Measurements from ENCODE around the gene CSNK1A1. TPM values are rescaled to one million over a fixed set of nuclear protein-coding genes. Genes with fewer than 3 reads are reported as not detected.
"Not testable (repeated sequence)": the region's sequence is repeated elsewhere in the genome, so short reads cannot be mapped to it uniquely, and the experiment has no call there.

CSNK1A1 gene
- total and polyA plus RNA-seq, 8 donors: 60.5 to 408 (median 178) TPM

- TF ChIP-seq POLR2A (IDR thresholded peaks at IDR 0.05): no peak
- no peak for TF ChIP-seq CTCF (IDR thresholded peaks at IDR 0.05)
- TF ChIP-seq EP300 (IDR thresholded peaks at IDR 0.05): no peak
- TF ChIP-seq POLR2AphosphoS5 (IDR thresholded peaks at IDR 0.05): no peak
- DNase-seq: no peak
- intact Hi-C loops (cut with DNase I; ENCODE audit: low total_unique reads): no loop called here
- H3K27me3 ChIP-seq: no peaks in the 10 kb centered on the region
- H3K9me3 ChIP-seq: no peaks in the 10 kb centered on the region
- peaks cover 5 to 48% (median 29%) of the 10 kb centered on the region in 4 donors for H3K36me3 ChIP-seq
- peaks cover 47 to 100% (median 74%) of the 10 kb centered on the region in 4 donors for H3K4me1 ChIP-seq
- H3K27ac ChIP-seq: peak overlapping the region in 2 of 5 donors; percentile 11 to 43
- no peak overlapping the region for H3K4me3 ChIP-seq
Observed at GRCh38 chr5:149519601-149520000, 31.6 kb downstream of the CSNK1A1 start.

- Histone ChIP-seq H3K36me3 (peaks cover 5 to 38% (median 22%) of the 10 kb centered on the region in 4 donors), H3K4me1 (peaks cover 49 to 92% (median 72%) of the 10 kb centered on the region in 4 donors), H3K27me3 (no peaks in the 10 kb centered on the region), H3K9me3 (no peaks in the 10 kb centered on the region), H3K27ac (peak overlapping the region in 3 of 5 donors; percentile 40 to 47 (median 46)), H3K4me3 (no peak overlapping the region)
- intact Hi-C loops (cut with DNase I; ENCODE audit: low total_unique reads): no loop called here
- WGBS, 5 donors: 21 to 26% (median 24%) methylated on average over 3 of the region's 3 CpGs
- no peak for TF ChIP-seq POLR2AphosphoS5 (IDR thresholded peaks at IDR 0.05)
- no peak for TF ChIP-seq POLR2A (IDR thresholded peaks at IDR 0.05)
- TF ChIP-seq EP300 (IDR thresholded peaks at IDR 0.05): no peak
- no peak for TF ChIP-seq CTCF (IDR thresholded peaks at IDR 0.05)
- no peak for DNase-seq
Observed at GRCh38 chr5:149518620-149519019, 32.6 kb downstream of the CSNK1A1 start.

DNA sequence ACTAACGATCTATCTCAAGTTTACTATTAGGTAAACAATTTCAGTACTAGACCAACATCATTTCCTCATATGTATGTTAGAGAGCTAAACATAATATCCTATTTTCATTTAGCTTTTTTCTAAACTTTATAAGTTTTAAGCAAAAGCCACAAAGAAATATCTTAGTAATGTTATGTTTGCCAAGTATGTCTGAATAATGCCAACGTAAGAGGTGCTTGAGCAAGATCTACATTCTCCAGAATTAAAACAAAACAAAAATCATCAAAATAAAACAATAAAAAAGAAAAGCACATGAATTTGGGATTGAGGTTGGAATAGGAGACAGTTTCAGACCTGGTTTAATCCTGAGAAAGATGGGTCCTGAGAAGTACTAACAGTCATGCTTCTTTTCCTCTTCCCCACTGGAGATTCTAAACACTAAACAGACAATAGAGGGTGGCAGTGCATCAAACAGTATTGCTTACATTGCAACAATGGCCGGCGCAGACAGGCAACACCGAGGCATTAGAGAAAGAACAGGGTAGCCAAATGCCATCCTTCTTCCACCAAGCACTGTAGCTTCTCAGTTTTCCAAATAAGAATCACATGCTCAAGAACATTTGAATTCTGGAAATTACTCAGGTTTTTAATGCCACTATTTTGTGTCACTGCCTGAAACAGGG lies 33.6 kb downstream of the CSNK1A1 start:
- 20 to 44% (median 34%) methylated on average over 5 of the region's 5 CpGs for WGBS, 5 donors
- intact Hi-C loops (cut with DNase I; ENCODE audit: low total_unique reads): no loop called here
- TF ChIP-seq POLR2A (IDR thresholded peaks at IDR 0.05) (no peak), EP300 (IDR thresholded peaks at IDR 0.05) (no peak), CTCF (IDR thresholded peaks at IDR 0.05) (no peak), POLR2AphosphoS5 (IDR thresholded peaks at IDR 0.05) (no peak)
- Histone ChIP-seq H3K36me3 (peaks cover 4 to 35% (median 20%) of the 10 kb centered on the region in 4 donors), H3K27me3 (no peaks in the 10 kb centered on the region), H3K9me3 (no peaks in the 10 kb centered on the region), H3K4me1 (peaks cover 50 to 97% (median 71%) of the 10 kb centered on the region in 4 donors), H3K4me3 (no peak overlapping the region), H3K27ac (peak overlapping the region in 4 of 5 donors; percentile 5 to 47 (median 43))
- DNase-seq: peak in 1 of 2 donors; percentile 32

DNA sequence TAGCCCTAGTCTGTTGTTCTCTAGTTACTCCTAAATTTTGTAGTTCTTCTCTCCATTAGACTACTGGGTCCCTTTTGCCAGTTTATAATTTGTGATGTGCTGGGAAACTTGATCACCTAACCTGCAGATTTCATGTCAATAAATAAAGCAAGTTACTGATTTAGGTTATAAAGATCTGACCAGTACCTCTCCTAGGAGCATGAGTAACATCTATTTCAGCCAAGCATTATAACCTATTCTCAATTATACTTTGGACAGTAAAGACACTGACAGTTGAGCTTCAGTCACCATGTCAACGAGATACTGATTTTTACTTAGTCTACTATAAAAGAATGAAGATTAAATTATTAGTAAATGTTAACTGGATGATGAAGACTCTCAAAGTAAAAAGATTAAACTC lies 36.7 kb downstream of the CSNK1A1 start:
- Histone ChIP-seq H3K4me3 (no peak overlapping the region), H3K4me1 (peaks cover 33 to 76% (median 47%) of the 10 kb centered on the region in 4 donors), H3K27me3 (no peaks in the 10 kb centered on the region), H3K36me3 (peaks cover 24 to 45% (median 40%) of the 10 kb centered on the region in 4 donors), H3K27ac (no peak overlapping the region), H3K9me3 (no peaks in the 10 kb centered on the region)
- intact Hi-C loops (cut with DNase I; ENCODE audit: low total_unique reads): no loop called here
- TF ChIP-seq POLR2AphosphoS5 (IDR thresholded peaks at IDR 0.05): no peak
- no peak for TF ChIP-seq EP300 (IDR thresholded peaks at IDR 0.05)
- TF ChIP-seq CTCF (IDR thresholded peaks at IDR 0.05): no peak
- no peak for TF ChIP-seq POLR2A (IDR thresholded peaks at IDR 0.05)
- WGBS, 5 donors: 56 to 73% (median 64%) methylated on average over 1 of the region's 1 CpG
- DNase-seq: no peak

- H3K27ac ChIP-seq; DNase-seq; H3K4me3 ChIP-seq; H3K27me3 ChIP-seq; H3K9me3 ChIP-seq; intact Hi-C loops (cut with DNase I; ENCODE audit: low total_unique reads): not testable (repeated sequence)
- Histone ChIP-seq H3K36me3 (peaks cover 35 to 55% (median 51%) of the 10 kb centered on the region in 4 donors), H3K4me1 (peaks cover 23 to 66% (median 37%) of the 10 kb centered on the region in 4 donors)
- 74 to 87% (median 79%) methylated on average over 11 of the region's 11 CpGs for WGBS, 5 donors
Observed at GRCh38 chr5:149513372-149513947, 37.8 kb downstream of the CSNK1A1 start.
